Measurements from ENCODE around the gene TMEFF1.

Gene TMEFF1

DNA sequence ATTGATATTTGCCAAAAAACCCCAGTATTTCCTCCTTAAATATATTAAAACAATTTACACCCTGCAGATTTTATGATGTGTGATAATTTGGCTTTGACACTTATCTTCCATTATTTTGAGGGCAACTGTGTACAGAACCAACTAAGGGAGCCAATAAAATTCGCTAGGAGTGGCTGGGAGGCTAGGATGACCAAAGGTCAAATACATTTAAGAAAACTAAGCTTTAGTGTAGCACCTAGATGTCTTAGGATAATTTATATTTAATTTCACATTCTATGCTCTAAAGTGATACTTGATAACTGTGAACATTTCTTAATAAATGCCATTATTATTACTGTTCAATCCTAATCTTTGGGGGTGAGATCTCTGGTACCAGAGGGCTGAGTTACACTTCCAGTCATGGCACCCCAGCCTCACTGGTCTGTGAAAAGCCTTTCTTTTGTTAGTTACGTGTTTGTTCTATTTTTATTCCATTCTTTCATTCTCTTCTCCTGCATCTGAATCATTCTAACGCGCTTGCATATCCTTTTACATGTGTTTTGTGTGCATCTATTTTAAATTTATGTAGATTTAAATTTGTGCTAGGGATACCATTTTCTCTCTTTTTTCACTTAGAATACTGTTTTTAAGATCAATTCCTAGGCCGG is 26.9 kb upstream of the TMEFF1 start:
- Histone ChIP-seq H3K79me2 (ENCODE audit: insufficient read depth, low read length) (no peaks in the 10 kb centered on the region), H3K27me3 (ENCODE audit: low read length) (no peaks in the 10 kb centered on the region), H2AFZ (ENCODE audit: low read depth, low read length, severe bottlenecking) (no peak overlapping the region), H3K9me2 (replicated peaks; ENCODE audit: insufficient read depth, low read length) (no peaks in the 10 kb centered on the region), H3K9me3 (ENCODE audit: insufficient read depth, low read length) (no peaks in the 10 kb centered on the region), H3F3A (ENCODE audit: insufficient read depth) (no peaks in the 10 kb centered on the region), H3K9ac (ENCODE audit: low read length) (no peak overlapping the region), H3K27ac (ENCODE audit: low read depth, low read length) (no peak overlapping the region), H4K20me1 (ENCODE audit: low read depth, low read length) (no peaks in the 10 kb centered on the region), H3K4me3 (ENCODE audit: insufficient read depth, low read length, poor library complexity, severe bottlenecking) (no peak overlapping the region), H3K36me3 (ENCODE audit: low read length) (no peaks in the 10 kb centered on the region), H3K4me2 (ENCODE audit: low read depth, low read length, poor library complexity, severe bottlenecking) (no peak overlapping the region)
- TF ChIP-seq, protein P1, sequence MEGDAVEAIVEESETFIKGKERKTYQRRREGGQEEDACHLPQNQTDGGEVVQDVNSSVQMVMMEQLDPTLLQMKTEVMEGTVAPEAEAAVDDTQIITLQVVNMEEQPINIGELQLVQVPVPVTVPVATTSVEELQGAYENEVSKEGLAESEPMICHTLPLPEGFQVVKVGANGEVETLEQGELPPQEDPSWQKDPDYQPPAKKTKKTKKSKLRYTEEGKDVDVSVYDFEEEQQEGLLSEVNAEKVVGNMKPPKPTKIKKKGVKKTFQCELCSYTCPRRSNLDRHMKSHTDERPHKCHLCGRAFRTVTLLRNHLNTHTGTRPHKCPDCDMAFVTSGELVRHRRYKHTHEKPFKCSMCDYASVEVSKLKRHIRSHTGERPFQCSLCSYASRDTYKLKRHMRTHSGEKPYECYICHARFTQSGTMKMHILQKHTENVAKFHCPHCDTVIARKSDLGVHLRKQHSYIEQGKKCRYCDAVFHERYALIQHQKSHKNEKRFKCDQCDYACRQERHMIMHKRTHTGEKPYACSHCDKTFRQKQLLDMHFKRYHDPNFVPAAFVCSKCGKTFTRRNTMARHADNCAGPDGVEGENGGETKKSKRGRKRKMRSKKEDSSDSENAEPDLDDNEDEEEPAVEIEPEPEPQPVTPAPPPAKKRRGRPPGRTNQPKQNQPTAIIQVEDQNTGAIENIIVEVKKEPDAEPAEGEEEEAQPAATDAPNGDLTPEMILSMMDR (IDR thresholded peaks at IDR 0.05; ENCODE audit: insufficient read depth, low read length, poor library complexity, severe bottlenecking), result no peak
- no peak for TF ChIP-seq EZH2phosphoT487 (conservative IDR thresholded peaks at IDR 0.05; ENCODE audit: low read length)

DNA sequence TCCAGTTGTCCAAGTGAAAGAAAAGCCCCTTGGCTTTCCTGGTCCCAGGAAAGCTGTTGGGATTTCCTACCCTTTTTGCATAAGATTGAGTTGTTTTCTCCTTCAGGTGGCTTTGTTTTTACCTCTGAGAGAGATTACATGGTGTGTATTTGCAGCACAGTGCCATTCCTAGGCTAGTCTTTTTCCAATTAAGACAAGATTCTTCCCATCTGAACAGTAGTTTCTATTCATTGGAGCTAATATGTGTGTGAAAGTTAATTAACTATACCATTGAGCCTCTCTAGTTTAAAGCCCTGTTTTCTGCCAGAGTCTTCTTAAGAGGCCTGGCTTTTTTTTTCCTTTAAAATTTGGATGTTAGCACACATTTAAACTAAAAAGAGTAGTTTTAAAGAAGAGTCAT is 25.9 kb upstream of the TMEFF1 start:
- no peaks in the 10 kb centered on the region for H3F3A ChIP-seq (ENCODE audit: insufficient read depth)
- no peak overlapping the region for H3K27ac ChIP-seq (ENCODE audit: low read depth, low read length)
- no peaks in the 10 kb centered on the region for H3K9me3 ChIP-seq (ENCODE audit: insufficient read depth, low read length)
- H3K79me2 ChIP-seq (ENCODE audit: insufficient read depth, low read length), result no peaks in the 10 kb centered on the region
- H3K36me3 ChIP-seq (ENCODE audit: low read length), result no peaks in the 10 kb centered on the region
- H3K4me2 ChIP-seq (ENCODE audit: low read depth, low read length, poor library complexity, severe bottlenecking), result no peak overlapping the region
- TF ChIP-seq EZH2phosphoT487 (conservative IDR thresholded peaks at IDR 0.05; ENCODE audit: low read length), result no peak
- TF ChIP-seq, protein P1 (IDR thresholded peaks at IDR 0.05; ENCODE audit: insufficient read depth, low read length, poor library complexity, severe bottlenecking), result no peak
- no peaks in the 10 kb centered on the region for H4K20me1 ChIP-seq (ENCODE audit: low read depth, low read length)
- no peaks in the 10 kb centered on the region for H3K27me3 ChIP-seq (ENCODE audit: low read length)
- H2AFZ ChIP-seq (ENCODE audit: low read depth, low read length, severe bottlenecking), result no peak overlapping the region
- no peak overlapping the region for H3K4me3 ChIP-seq (ENCODE audit: insufficient read depth, low read length, poor library complexity, severe bottlenecking)
- H3K9ac ChIP-seq (ENCODE audit: low read length), result no peak overlapping the region
- no peaks in the 10 kb centered on the region for H3K9me2 ChIP-seq (replicated peaks; ENCODE audit: insufficient read depth, low read length)

DNA sequence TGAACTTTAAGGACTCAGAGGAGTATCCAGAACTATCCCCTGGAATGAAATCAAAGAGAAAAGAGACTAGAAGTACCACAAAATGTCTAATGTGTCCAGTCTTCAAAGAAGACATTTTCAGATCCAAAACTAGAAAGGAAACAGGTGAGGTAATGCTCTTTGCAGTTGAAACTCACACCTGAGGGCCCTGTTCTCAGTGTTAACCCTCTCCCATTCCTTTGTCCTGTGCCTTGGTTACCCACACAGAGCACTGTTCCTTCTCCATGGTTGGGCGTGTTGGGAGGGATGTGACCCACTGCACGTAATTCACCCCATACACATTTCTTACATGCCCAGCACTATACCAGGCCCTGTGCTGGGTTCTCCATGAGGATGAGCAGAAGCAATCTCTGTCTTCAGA is 24.7 kb upstream of the TMEFF1 start:
- no peaks in the 10 kb centered on the region for H3K27me3 ChIP-seq (ENCODE audit: low read length)
- H3K9me3 ChIP-seq (ENCODE audit: insufficient read depth, low read length), result no peaks in the 10 kb centered on the region
- H3K9me2 ChIP-seq (replicated peaks; ENCODE audit: insufficient read depth, low read length), result no peaks in the 10 kb centered on the region
- no peak overlapping the region for H3K9ac ChIP-seq (ENCODE audit: low read length)
- TF ChIP-seq EZH2phosphoT487 (conservative IDR thresholded peaks at IDR 0.05; ENCODE audit: low read length), result no peak
- TF ChIP-seq, protein P1 (IDR thresholded peaks at IDR 0.05; ENCODE audit: insufficient read depth, low read length, poor library complexity, severe bottlenecking), result no peak
- H3K36me3 ChIP-seq (ENCODE audit: low read length), result no peaks in the 10 kb centered on the region
- no peak overlapping the region for H3K4me2 ChIP-seq (ENCODE audit: low read depth, low read length, poor library complexity, severe bottlenecking)
- H3K4me3 ChIP-seq (ENCODE audit: insufficient read depth, low read length, poor library complexity, severe bottlenecking), result no peak overlapping the region
- H3K27ac ChIP-seq (ENCODE audit: low read depth, low read length), result no peak overlapping the region
- H3K79me2 ChIP-seq (ENCODE audit: insufficient read depth, low read length), result no peaks in the 10 kb centered on the region
- H2AFZ ChIP-seq (ENCODE audit: low read depth, low read length, severe bottlenecking), result no peak overlapping the region
- no peaks in the 10 kb centered on the region for H3F3A ChIP-seq (ENCODE audit: insufficient read depth)
- H4K20me1 ChIP-seq (ENCODE audit: low read depth, low read length), result no peaks in the 10 kb centered on the region

Measured in SU-DHL-6 (cell line).